ENCODE measurements around the gene MBP.

The MBP gene

GRCh38 chr18:77114415-77115191, 18.0 kb downstream of the MBP start:
- peak; percentile 75 for DNase-seq (ENCODE audit: low spot score)

GRCh38 chr18:77114152-77114414, 18.5 kb downstream of the MBP start:
- no peak for DNase-seq (ENCODE audit: low spot score)

- DNase-seq (ENCODE audit: low spot score) = no peak
These were observed 19.0 kb downstream of the MBP start for GRCh38 chr18:77113361-77114151.

- no peak for DNase-seq (ENCODE audit: low spot score)
These were observed 19.9 kb downstream of the MBP start for GRCh38 chr18:77112747-77113092.

DNA sequence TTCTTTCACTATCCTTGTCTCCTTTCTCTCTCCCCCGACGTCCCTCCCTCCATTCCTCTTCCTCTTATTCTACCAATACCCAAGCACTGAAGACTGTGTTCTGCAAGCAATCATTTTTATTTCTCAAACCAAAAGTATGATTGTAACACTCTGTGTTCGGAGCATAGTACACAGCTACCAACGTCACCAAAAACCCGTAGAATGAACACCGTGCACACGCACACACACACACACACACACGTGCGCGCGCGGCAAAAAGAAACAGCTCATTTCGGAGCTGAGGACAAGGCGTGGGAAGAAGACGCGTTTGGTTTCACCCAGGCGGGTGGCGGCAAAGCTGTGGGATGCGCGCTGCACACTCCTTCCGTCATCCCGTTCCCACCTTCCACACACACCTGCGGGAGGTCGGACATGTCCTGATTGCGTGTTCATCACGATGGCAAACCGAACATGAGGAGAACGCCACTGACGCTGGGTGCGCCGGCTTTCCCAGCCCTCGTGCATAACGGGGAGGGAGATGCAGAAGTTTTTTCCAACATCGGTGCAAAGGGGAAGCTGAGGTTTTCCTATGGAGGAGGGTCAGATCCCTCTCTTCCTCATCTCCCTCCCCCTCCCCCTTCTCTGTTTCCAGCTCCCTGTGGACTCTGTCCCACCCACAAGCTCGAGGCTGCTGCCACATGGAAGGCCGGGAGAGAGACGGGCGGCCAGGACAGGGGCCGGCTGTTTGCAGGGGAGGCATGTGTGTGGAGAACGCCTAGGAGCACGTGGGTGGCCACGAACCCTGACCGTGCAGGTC, 20.4 kb downstream of the MBP start:
- DNase-seq (ENCODE audit: low spot score) = no peak

GRCh38 chr18:77111449-77111848, 21.1 kb downstream of the MBP start:
- no peak for DNase-seq (ENCODE audit: low spot score)

DNA sequence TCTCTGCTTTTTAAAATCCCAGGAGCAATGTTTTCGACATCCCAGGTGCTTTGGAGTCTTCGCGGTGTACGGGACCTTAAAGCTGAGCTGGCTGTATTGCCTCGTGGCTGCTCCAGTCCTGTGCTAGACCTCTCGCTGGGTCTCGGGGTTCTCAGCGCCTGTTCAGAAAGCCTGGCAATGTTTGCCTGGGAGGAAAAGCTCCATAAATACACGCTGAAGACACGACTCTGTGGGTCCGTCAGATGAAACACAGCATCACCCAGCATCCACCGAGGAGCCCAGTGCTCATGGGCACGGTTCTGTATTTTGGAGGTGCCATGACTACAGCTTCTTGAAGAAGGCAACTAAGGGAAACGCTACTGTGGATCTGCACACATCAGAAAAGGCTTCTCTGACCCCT, 21.6 kb downstream of the MBP start:
- no peak for DNase-seq (ENCODE audit: low spot score)

GRCh38 chr18:77110400-77110799, 22.2 kb downstream of the MBP start:
- DNase-seq (ENCODE audit: low spot score) = no peak

GRCh38 chr18:77109648-77110019, 22.9 kb downstream of the MBP start:
- DNase-seq (ENCODE audit: low spot score) = no peak

DNA sequence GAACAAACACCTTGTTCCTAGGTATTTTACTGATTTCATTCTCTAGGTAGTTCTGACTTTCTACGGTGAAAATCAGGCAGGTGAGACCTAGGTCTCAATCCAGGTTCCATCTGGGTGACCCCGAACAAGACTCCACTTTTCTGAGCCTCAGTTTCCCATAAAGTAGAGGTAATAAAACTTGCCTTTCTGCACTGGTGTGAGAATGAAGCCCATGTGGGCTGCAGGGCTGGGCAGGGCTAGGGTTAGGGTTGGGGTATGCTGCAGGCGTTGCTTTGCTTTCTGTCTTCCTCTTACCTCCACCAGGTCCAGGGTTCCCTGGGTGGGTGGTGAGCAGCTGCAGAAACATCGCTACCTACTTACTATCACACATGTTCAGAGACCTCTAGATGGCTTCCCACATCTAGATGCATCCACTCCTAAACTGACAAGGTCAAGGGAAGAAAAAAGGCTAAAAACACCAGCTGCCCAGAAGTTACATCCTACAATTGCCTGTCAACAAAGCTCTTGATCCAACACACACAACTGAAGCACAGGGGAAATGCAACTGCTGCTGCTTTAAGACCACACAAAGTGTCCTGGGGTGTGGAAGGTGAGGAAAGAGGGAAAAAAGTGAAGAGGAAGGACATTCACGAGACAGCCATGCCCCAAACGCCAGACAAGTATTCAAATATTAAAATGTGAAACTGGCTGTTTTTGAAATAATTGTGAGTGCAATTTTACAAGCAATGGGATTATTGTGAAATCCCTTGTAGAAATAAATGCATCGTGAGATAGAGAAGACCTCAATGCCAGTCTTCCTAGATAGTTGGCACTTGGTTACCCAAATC, 23.5 kb downstream of the MBP start:
- no peak for DNase-seq (ENCODE audit: low spot score)

DNA sequence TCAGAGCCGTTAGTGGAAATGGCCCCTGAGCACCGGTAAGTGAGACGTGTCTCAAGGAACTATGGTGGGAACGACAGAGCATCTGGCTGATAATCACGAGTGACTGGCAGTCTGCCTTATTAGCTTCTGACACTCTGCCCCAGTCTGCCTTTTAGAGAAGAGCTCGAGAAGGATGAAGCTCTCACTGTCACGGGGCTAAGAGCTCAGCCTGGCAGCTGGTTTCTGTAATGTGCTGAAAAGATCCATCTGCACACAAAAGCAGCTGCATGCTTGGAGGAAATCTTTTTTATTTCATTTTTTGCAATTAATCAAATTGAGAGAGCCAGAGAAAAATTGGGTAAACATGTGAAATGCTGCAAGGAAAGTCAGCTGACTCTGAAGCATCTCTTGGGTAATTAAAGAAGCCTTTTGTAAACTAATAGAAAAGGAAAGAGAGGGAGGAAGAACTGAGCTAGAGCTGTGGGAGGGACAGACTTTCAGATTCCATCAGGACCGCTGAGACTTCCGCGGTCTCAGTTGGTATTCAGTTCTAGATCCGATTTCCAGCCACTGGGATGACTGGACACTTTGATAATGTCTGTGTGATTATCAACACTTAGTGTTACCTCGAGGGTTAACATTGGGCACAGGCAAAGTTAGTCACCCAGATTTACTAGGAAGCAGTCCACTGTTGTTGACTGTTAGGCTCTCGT, 24.4 kb downstream of the MBP start:
- peak; percentile 91 for DNase-seq (ENCODE audit: low spot score)

GRCh38 chr18:77107292-77107691, 25.3 kb downstream of the MBP start:
- DNase-seq (ENCODE audit: low spot score) = no peak

- DNase-seq (ENCODE audit: low spot score) = no peak
These were observed 26.3 kb downstream of the MBP start for GRCh38 chr18:77106331-77106730.

DNA sequence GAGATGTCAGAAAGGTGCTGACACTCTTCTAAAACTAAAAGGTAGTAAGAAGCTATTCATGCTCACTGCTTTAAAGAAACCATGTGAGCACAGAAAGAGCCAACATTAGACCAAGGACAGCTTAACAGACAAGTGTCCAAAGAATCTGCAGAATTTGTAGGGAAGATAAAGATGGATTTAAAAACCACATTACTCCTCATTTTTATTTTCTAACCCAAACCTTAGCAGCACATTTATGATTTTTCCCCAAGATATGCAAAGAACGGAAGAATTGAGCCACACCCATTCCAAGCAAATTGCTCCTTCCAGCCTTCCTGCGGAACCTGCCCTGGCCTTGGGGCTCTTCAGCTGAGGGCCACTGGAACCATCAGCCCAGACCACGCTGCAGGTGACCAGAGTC, 26.9 kb downstream of the MBP start:
- no peak for DNase-seq (ENCODE audit: low spot score)

DNA sequence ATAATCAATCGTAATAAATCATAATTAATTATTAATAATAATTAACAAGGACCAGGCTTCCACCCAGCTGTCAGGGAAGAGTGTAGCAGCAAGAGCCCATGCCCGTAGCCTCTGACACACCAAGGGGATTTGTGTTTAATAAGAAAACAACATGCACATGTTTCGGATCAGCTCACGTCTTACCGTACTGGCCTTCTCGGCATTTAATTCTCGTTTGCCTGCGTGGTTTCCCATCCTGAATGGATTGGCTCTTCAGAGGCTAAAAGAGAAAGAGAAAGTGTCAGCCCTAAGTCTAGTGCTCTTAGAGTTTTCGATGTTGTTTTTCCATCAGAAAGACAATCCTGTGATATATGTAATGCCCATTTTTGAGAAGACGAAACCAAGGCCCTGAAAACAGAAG, 27.6 kb downstream of the MBP start:
- no peak for DNase-seq (ENCODE audit: low spot score)

DNA sequence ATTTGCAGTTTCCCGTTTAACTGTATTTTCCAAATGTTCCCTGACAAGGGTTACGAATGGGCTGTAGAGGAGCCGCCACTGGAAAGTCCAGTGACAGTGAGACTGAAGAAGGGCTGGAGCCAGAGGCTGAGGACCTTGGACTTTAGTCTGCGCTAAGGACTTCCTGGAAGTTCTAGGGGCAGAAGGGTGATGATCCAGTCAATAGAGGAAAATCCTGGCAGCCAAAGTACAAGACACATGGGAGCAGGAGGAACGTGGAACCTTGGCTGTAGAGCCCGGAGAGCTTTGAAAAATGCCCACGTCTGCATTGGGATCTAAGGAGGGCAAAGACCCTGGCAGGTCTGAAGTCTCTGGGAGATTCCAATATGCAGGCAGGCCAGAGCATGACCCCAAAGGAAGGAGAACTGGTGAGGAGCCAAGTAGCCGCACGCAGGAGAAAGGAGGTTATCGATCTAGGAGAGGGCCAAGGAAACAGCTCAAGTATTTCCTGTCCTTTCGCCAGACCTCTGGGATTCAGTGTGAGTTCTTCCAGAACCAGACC, 28.5 kb downstream of the MBP start:
- no peak for DNase-seq (ENCODE audit: low spot score)

GRCh38 chr18:77103187-77103850, 29.3 kb downstream of the MBP start:
- no peak for DNase-seq (ENCODE audit: low spot score)

- DNase-seq (ENCODE audit: low spot score) = peak; percentile 31
These were observed 30.1 kb downstream of the MBP start for GRCh38 chr18:77102259-77103040.

DNA sequence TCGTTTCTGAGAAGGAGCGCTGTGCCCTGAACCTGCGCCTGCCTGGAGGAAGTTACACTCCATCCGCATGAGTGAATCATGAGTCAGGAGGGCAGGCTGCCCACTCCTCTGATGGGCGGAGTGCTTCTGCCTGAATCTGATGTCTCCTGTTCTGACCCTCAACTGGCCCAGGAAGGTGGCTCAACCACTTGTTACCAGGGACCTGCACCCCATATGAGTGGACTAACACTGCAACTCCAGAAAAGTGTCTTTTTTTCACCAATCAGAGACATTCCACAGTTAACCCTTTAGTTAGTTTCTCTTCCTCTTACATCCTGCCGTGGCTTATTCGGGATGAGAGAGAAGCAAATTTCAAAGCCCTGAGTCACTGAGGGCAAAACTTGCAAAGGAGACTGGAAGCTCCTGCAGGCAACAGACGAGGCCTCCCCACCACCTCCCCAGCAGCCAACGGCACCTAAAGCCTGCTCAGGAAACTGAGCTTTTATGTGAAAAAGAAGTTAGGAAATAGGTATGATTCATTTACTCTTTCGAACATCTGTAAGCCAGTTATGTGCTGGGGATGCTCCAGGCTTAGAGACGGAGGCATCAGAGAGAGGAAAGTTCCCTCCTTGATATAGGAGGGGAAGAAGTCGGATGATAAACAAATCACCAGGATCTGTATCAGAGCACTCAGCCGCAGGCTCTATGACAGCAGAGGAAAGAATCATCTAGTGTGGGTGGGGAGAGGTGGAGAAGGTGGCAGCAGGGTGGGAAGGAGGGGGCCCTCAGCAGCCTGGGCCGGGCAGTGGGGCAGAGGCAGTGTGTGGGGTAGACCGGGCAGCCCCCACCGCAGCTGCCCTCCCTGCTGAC, 30.9 kb downstream of the MBP start:
- DNase-seq (ENCODE audit: low spot score) = peak; percentile 81
